Measurements from ENCODE around the gene PIEZO2. TPM values are rescaled to one million over a fixed set of nuclear protein-coding genes. Genes with fewer than 3 reads are reported as not detected.
"Not testable (repeated sequence)": the region's sequence is repeated elsewhere in the genome, so short reads cannot be mapped to it uniquely, and the experiment has no call there.

PIEZO2 gene
- total and polyA plus RNA-seq, 9 donors = 19.3 to 55.4 (median 35.3) TPM

DNA sequence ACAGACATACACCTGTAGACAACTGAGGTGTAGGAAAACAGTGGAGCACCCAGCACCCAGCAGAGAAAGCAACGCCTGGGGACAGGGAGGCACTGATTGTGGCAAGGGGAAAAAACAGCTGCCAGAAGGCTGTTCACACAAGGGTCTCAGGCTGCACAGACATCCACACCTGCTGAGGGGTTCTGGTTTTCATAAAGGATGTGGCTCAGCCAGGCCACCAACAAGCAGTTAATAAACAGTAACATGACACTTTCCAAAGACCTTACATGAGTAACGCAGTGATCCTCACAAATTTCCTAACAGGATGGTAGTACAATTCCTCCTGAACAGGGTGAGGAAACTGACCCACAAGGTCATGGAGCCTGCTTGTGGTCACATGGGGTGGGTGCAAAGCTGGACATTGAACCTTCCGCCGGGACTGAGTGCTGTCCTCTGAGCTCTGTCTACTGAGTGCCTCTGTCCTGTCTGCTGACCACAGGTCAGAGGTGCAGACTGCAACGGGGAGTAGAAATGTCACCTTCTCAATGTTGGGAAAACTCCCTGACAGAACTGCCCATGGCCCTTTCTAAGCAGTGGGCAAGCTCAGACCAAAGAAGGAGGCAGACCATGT, 506.3 kb downstream of the PIEZO2 start:
- H3K27me3 ChIP-seq (ENCODE audit: control insufficient read depth, insufficient read depth, low read length); DNase-seq; H3K27ac ChIP-seq (ENCODE audit: low read length); H3K9me3 ChIP-seq (replicated peaks; ENCODE audit: control insufficient read depth, low read depth, low read length); H3K36me3 ChIP-seq (ENCODE audit: control insufficient read depth, insufficient read depth, low read length); H3K4me3 ChIP-seq (ENCODE audit: low read length); H3K4me1 ChIP-seq (ENCODE audit: control insufficient read depth, insufficient read depth, low read length): not testable (repeated sequence)
- WGBS (ENCODE audit: insufficient coverage) = no CpG with 5 or more reads among the region's 5 CpGs

DNA sequence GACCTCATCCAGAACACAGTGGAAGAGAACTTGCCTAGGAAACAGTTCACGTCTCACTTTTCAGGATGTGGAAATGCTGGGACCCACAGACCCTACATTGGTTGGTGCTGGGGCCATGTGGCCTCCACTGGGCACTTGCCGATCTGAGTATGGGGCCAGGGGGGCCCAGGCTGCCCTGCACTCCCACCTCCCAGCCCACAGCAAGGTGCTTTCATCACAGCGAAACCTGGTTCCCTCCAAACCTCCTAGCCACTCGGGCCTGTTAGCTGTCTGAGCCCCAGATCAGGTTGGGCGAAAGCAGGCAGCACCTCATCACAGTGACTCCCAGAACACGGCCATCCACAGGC, 510.9 kb downstream of the PIEZO2 start:
- not testable (repeated sequence) for H3K4me1 ChIP-seq (ENCODE audit: control insufficient read depth, insufficient read depth, low read length); H3K36me3 ChIP-seq (ENCODE audit: control insufficient read depth, insufficient read depth, low read length); H3K27me3 ChIP-seq (ENCODE audit: control insufficient read depth, insufficient read depth, low read length); H3K9me3 ChIP-seq (replicated peaks; ENCODE audit: control insufficient read depth, low read depth, low read length); DNase-seq; H3K27ac ChIP-seq (ENCODE audit: low read length); H3K4me3 ChIP-seq (ENCODE audit: low read length)
- 58% methylated on average over 2 of the region's 6 CpGs for WGBS (ENCODE audit: insufficient coverage)

- DNase-seq = peak; percentile 65
- no CpG with 5 or more reads among the region's 11 CpGs for WGBS (ENCODE audit: insufficient coverage)
- not testable (repeated sequence) for H3K27me3 ChIP-seq (ENCODE audit: control insufficient read depth, insufficient read depth, low read length); H3K4me1 ChIP-seq (ENCODE audit: control insufficient read depth, insufficient read depth, low read length); H3K4me3 ChIP-seq (ENCODE audit: low read length); H3K9me3 ChIP-seq (replicated peaks; ENCODE audit: control insufficient read depth, low read depth, low read length); H3K36me3 ChIP-seq (ENCODE audit: control insufficient read depth, insufficient read depth, low read length); H3K27ac ChIP-seq (ENCODE audit: low read length)
These were observed 511.4 kb downstream of the PIEZO2 start for GRCh38 chr18:10637858-10638538.

- H3K27me3 ChIP-seq (ENCODE audit: control insufficient read depth, insufficient read depth, low read length); H3K4me1 ChIP-seq (ENCODE audit: control insufficient read depth, insufficient read depth, low read length); H3K27ac ChIP-seq (ENCODE audit: low read length); H3K4me3 ChIP-seq (ENCODE audit: low read length); DNase-seq; H3K36me3 ChIP-seq (ENCODE audit: control insufficient read depth, insufficient read depth, low read length); H3K9me3 ChIP-seq (replicated peaks; ENCODE audit: control insufficient read depth, low read depth, low read length): not testable (repeated sequence)
- 68% methylated on average over 2 of the region's 6 CpGs for WGBS (ENCODE audit: insufficient coverage)
These were observed 520.3 kb downstream of the PIEZO2 start for GRCh38 chr18:10629076-10629475.

DNA sequence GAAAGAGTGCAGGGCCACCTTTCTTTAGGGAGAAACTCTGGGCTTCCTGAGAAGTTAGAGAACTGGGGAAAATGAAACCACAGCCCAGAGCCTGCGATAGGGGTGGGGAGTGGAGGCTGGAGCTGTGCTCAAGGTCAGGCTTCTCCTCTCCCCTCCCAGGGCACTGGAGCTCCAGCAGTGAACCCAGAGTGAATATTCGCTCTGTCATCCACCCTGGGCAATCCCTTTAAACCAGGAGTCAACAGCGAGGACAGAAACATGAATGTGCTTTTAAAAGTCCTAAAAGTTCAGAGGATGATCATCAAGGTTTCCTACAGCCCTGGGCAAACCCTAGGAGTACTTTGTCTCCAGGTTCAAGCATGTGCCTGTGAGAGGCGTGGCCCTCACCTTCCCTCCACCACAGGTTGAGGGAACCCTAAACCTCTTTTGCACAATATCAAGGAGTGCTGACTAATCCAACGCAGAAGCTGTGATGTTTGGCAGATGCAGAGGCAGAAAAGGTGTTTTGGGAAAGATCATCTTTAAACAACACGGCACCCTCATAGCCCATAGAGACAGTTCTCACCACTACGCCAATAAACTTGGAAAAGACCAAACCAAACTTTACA, 522.7 kb downstream of the PIEZO2 start:
- H3K27ac ChIP-seq (ENCODE audit: low read length); H3K36me3 ChIP-seq (ENCODE audit: control insufficient read depth, insufficient read depth, low read length); H3K4me3 ChIP-seq (ENCODE audit: low read length); DNase-seq; H3K4me1 ChIP-seq (ENCODE audit: control insufficient read depth, insufficient read depth, low read length); H3K27me3 ChIP-seq (ENCODE audit: control insufficient read depth, insufficient read depth, low read length); H3K9me3 ChIP-seq (replicated peaks; ENCODE audit: control insufficient read depth, low read depth, low read length): not testable (repeated sequence)
- no CpG with 5 or more reads among the region's 7 CpGs for WGBS (ENCODE audit: insufficient coverage)

DNA sequence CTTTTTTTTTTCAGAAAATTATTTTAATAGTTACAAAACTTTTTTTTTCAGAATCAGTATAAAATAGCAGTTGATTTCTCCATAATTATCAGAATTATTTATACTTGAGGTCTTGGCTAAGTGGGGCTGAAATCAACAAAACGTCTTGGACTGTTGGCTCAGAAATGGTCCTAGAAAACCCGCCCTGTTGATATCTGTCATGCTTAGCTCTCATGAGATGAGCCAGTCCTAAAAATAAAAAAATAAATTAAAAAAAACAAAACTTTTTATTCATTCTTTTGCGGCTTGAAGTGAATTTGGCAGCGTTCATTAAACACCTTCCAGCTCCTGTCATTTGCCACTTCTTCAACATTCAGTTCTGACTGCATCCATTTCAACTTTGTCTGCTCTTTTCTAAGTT, 525.8 kb downstream of the PIEZO2 start:
- H3K27me3 ChIP-seq (ENCODE audit: control insufficient read depth, insufficient read depth, low read length); H3K27ac ChIP-seq (ENCODE audit: low read length); H3K9me3 ChIP-seq (replicated peaks; ENCODE audit: control insufficient read depth, low read depth, low read length); DNase-seq; H3K4me1 ChIP-seq (ENCODE audit: control insufficient read depth, insufficient read depth, low read length); H3K36me3 ChIP-seq (ENCODE audit: control insufficient read depth, insufficient read depth, low read length); H3K4me3 ChIP-seq (ENCODE audit: low read length): not testable (repeated sequence)
- no CpG with 5 or more reads among the region's 4 CpGs for WGBS (ENCODE audit: insufficient coverage)

DNA sequence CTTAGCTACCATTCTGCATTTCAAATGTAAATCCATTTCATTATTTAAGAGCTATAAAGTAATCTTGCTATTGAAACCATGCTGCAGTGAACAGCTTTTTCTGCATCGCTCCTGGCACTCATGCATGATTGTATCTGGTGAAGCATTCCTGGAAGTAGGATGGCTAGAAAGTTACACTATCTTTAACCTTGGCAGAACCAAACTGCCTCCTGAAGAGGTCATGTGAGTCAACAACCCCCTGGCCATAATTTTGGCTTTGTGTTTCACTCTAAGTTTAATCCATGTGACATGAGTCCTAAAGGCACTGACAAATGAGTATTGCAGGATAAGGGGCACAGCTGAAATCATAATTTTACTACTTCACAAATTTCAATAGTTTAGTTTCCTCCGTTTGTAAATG, 526.4 kb downstream of the PIEZO2 start:
- no CpG with 5 or more reads among the region's 2 CpGs for WGBS (ENCODE audit: insufficient coverage)
- H3K4me1 ChIP-seq (ENCODE audit: control insufficient read depth, insufficient read depth, low read length); H3K36me3 ChIP-seq (ENCODE audit: control insufficient read depth, insufficient read depth, low read length): not testable (repeated sequence)

DNA sequence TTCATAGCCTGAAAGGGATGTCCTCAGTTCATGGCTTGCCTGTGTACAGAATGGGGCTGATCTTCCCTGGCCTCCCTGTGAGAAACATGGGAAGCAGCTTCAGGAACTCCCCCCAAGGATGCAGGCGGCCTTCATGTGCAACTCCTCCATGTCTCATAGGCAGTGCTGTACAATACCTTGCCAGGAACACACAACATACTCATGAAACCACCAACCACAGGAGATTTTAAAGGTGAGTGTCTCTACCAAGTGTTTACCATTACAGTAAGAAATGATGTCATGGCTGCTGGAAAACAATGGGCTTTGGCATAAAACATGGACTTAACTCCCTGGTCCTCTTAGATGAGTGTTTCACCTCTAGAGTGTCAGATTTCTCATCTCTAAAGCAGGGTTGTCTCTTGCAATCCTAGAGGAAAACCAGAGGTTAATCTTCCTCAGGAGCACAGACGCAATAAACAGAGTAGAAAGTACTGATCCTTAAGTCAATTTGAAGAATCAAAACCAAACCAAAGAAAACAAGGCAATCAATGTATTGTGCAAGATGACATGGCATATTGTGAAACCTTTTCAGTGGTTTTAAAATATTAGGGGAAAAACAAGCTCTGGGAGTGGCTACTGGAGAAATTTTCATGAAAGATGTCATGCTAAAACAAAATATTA, 528.6 kb downstream of the PIEZO2 start:
- not testable (repeated sequence) for DNase-seq

More for the DNA sequence above, 526.4 kb downstream of the PIEZO2 start:
- not testable (repeated sequence) for H3K27me3 ChIP-seq (ENCODE audit: control insufficient read depth, insufficient read depth, low read length); H3K9me3 ChIP-seq (replicated peaks; ENCODE audit: control insufficient read depth, low read depth, low read length); H3K4me3 ChIP-seq (ENCODE audit: low read length); DNase-seq; H3K27ac ChIP-seq (ENCODE audit: low read length)

More for the DNA sequence above, 528.6 kb downstream of the PIEZO2 start:
- not testable (repeated sequence) for H3K9me3 ChIP-seq (replicated peaks; ENCODE audit: control insufficient read depth, low read depth, low read length); H3K27me3 ChIP-seq (ENCODE audit: control insufficient read depth, insufficient read depth, low read length); H3K36me3 ChIP-seq (ENCODE audit: control insufficient read depth, insufficient read depth, low read length); H3K4me1 ChIP-seq (ENCODE audit: control insufficient read depth, insufficient read depth, low read length); H3K4me3 ChIP-seq (ENCODE audit: low read length); H3K27ac ChIP-seq (ENCODE audit: low read length)
- no CpG with 5 or more reads among the region's 2 CpGs for WGBS (ENCODE audit: insufficient coverage)

Measured in muscle of leg (tissue), 11 donors.